Right lobe of liver (tissue), 6 donors: ENCODE results near the gene ZDHHC9. TPM values are rescaled to one million over a fixed set of nuclear protein-coding genes. Genes with fewer than 3 reads are reported as not detected.
A peak's percentile ranks its signal among the peaks of the same experiment; 100 is the strongest.

ENCODE experiments used
- ATAC-seq, 4 donors: fragments of 200-7000 bp; cut with Tn5 transposase; one replicate each; pipeline ENCODE4 v1.9.1; 2020; ENCODE audit warnings: mild to moderate bottlenecking in 4 of 4, moderate library complexity in 4 of 4
- DNase-seq, 3 donors: peaks; one replicate each; pipeline ENCODE4 v3.0.0-alpha.2; 2020
- H3K27ac ChIP-seq, 3 donors: fragments of 200-600 bp; one replicate each; pipeline ENCODE4 v1.8.0; 2022
- H3K27me3 ChIP-seq, 2 donors: fragments of 200-600 bp; one replicate each; pipeline ENCODE4 v1.8.0; 2022
- H3K36me3 ChIP-seq, 4 donors: fragments of 200-600 bp; sonication (generic) in 1 of 4; one replicate each; pipeline versions ENCODE4 v1.5.1 to v1.8.0; 2017 to 2022; ENCODE audit warnings: control low read depth in 1 of 4
- H3K4me1 ChIP-seq, 4 donors: fragments of 200-600 bp; sonication (generic) in 1 of 4; one replicate each; pipeline versions ENCODE4 v1.5.1 to v1.8.0; 2017 to 2022; ENCODE audit warnings: control low read depth in 1 of 4
- H3K4me3 ChIP-seq, 3 donors: fragments of 200-600 bp; one replicate each; pipeline ENCODE4 v1.8.0; 2022
- H3K9me3 ChIP-seq, 4 donors: fragments of 200-600 bp; sonication (generic) in 1 of 4; one replicate each; pipeline versions ENCODE4 v1.5.1 to v1.8.0; 2017 to 2022; ENCODE audit warnings: control low read depth in 1 of 4
- POLR2A ChIP-seq: fragments of 450-650 bp; IDR thresholded peaks from one replicate; pipeline ENCODE4 v1.6.1; 2017; ENCODE audit warnings: antibody characterized with exemption, mild to moderate bottlenecking
- WGBS: methylation state at CpG from one replicate; pipeline ENCODE4 v1.1.6; 2018; ENCODE audit warnings: low coverage, low lambda C conversion rate; ENCODE audit not compliant: insufficient coverage; ENCODE audit errors: missing lambda C conversion rate; 5-methylcytosine and 5-hydroxymethylcytosine counted together
- intact Hi-C, 2 donors: fragments of 100-400 bp; cut with DNase I; formaldehyde crosslinking; loops; one replicate each; pipeline versions ENCODE4 v1.11.2 to v1.14.1; 2022
- long read RNA-seq: library from polyadenylated mRNA; unstranded; transcript quantifications from one replicate; pipeline ENCODE4 v2.0.0, GENCODE V29; 2019
- total RNA-seq, 6 experiments: library from RNA; depleted of rRNA in 2 of 6; stranded (reverse); fragments of >200 nt in 2 of 6; fragmentation: NEBNext Ultra II Directional in 3 of 6; extraction: Animal tissue kit (Norgen Biotek cat#: 25700) in 3 of 6; gene quantifications; one replicate each; pipeline versions ENCODE4 v1.1.0 to v1.2.4, GENCODE V29; 2016 to 2023
- TF ChIP-seq, protein P1 (sequence below), 4 donors: fragments of 200-600 bp in 3 of 4; fragments of 450-650 bp in 1 of 4; IDR thresholded peaks; one replicate each; pipeline versions ENCODE4 v1.5.1 to v1.8.0; 2016 to 2022; ENCODE audit warnings: antibody characterized with exemption in 4 of 4, mild to moderate bottlenecking in 2 of 4
- donor health status: DM: no; HTN: yes; CAD: no.
- donor health status: DM: no; HTN: no; CAD: no.
- donor health status: DM: no; HTN: no; CAD: no.
- donor health status: DM: no; HTN: yes; CAD: no.
- donor health status: DM: no; HTN: yes; CAD: no.

Gene ZDHHC9
- total RNA-seq: 10 to 100 TPM; 30.8 to 41.8 (median 33.6) TPM
- long read RNA-seq, full-length matches to known transcripts: 1 of 3 reads
- long read RNA-seq, partial matches to known transcripts: 2 of 3 reads
- long read RNA-seq, other reads (novel, unspliced or antisense): 0 of 3 reads

DNA sequence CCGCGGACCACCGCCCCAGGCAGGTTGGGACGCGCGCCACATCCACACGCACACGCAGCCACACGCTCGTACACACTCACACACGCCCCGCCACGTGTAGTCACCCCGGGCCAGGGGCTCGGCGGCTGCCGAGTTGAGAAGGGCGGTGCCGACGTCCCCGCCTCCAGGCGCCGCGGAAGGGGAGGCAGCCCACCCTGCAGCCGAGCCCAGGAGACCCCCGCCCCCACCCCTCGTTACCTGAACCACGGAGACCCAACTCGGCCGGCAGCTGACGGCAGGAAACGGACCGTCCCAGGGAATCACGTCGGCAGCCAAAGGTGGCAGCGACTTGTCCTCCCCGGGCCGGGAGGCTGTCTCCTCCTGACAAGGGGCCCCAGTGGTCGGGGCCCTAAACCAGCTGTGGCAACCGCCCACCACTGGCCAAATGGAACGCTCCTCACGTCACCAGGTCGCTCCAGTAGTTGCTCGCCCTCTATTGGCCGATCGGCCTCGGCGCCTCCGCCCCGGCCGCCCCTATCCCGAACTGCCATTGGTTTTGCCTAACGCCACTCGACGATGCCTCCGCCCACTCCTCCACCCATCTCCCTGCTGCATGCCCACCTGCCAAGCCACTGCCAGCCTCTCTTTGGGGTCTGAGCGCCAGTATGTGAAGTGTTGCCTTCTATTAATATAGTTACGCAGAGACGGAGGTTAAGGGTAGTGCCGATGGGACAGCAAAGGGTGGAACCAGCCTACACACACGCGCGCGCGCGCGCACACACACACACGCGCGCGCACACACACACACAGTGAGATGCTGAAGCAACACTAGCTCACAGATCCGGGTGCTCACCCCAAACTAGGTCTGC, at the start of gene ZDHHC9:
Gene ZDHHC9 (minus strand): TSS at position 428 of the 848 bp plus-strand sequence. CDS start 1,941 bp downstream, outside the sequence.
- H3K9me3 ChIP-seq: no peaks in the 10 kb centered on the region
- DNase-seq: peak; percentile 88 to 91 (median 91)
- WGBS: 49% methylated on average over 8 of the region's 72 CpGs
- TF ChIP-seq, protein P1, sequence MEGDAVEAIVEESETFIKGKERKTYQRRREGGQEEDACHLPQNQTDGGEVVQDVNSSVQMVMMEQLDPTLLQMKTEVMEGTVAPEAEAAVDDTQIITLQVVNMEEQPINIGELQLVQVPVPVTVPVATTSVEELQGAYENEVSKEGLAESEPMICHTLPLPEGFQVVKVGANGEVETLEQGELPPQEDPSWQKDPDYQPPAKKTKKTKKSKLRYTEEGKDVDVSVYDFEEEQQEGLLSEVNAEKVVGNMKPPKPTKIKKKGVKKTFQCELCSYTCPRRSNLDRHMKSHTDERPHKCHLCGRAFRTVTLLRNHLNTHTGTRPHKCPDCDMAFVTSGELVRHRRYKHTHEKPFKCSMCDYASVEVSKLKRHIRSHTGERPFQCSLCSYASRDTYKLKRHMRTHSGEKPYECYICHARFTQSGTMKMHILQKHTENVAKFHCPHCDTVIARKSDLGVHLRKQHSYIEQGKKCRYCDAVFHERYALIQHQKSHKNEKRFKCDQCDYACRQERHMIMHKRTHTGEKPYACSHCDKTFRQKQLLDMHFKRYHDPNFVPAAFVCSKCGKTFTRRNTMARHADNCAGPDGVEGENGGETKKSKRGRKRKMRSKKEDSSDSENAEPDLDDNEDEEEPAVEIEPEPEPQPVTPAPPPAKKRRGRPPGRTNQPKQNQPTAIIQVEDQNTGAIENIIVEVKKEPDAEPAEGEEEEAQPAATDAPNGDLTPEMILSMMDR (IDR thresholded peaks at IDR 0.05): peak in 2 of 4 donors; percentile 18 to 29
- TF ChIP-seq POLR2A: peak; percentile 68
- peak; percentile 94 to 97 (median 96) for ATAC-seq
- peak within 1 kb of the TSS; percentile 60 to 65 (median 63) for H3K4me3 ChIP-seq
- H3K36me3 ChIP-seq: peaks cover 0 to 4% (median 0%) of the 10 kb centered on the region in 4 donors
- intact Hi-C loops: no loop called here
- peaks cover 0 to 3% (median 0%) of the 10 kb centered on the region in 4 donors for H3K4me1 ChIP-seq
- H3K27me3 ChIP-seq: no peaks in the 10 kb centered on the region
- peak within 1 kb of the TSS; percentile 43 to 66 (median 64) for H3K27ac ChIP-seq

DNA sequence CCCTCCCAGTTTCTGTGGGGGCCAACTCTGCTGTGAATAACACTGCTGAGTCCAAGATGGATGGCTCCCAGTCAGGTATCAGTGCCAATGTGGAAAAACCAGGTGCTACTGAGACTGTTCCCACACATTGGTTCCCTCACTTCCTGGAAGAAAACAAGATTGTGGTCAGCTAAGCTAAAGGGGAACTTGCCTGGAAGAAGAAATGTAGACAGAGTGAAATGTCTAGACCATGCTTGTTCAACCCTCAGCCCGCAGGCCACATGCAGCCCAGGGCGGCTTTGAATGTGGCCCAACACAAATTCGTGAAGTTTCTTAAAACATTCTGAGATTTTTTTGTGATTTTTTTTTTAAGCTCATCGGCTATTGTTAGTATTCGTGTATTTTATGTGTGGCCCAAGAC, 33.7 kb upstream of the ZDHHC9 start:
- H3K4me3 ChIP-seq: no peak overlapping the region
- H3K27me3 ChIP-seq: no peaks in the 10 kb centered on the region
- TF ChIP-seq POLR2A: no peak
- TF ChIP-seq, protein P1 (IDR thresholded peaks at IDR 0.05): no peak
- H3K36me3 ChIP-seq: no peaks in the 10 kb centered on the region
- intact Hi-C loops: no loop called here
- ATAC-seq (no peak), DNase-seq (no peak)
- H3K9me3 ChIP-seq: no peaks in the 10 kb centered on the region
- WGBS: 63% methylated on average over 5 of the region's 5 CpGs
- no peaks in the 10 kb centered on the region for H3K4me1 ChIP-seq
- H3K27ac ChIP-seq: no peak overlapping the region

DNA sequence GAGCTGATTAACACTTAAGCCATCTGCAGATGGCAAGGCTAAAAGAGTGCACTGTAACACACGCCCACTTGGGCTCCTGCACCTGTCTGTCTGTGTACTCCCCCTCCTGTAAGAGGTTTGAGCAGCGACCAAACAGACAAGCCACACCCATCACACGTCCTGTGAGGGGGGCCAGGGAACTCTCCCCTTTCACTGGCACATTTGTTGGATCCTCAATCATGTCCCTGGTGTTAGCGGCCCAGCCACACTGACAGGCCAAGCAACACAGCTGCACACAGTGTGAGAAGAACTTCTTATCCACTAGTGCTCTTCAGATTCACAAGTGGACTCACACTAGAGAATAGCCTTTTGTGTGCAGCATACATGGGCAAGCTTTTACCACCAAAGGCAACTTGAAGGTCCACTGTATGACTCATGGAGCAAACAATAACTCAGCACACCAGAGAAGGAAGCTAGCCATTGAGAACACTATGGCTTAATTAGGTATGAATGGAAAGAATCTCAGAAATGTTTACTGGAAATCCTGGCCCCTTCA, 33.2 kb upstream of the ZDHHC9 start:
- H3K27ac ChIP-seq: no peak overlapping the region
- H3K4me3 ChIP-seq: no peak overlapping the region
- TF ChIP-seq POLR2A: no peak
- TF ChIP-seq, protein P1 (IDR thresholded peaks at IDR 0.05): no peak
- no peaks in the 10 kb centered on the region for H3K9me3 ChIP-seq
- WGBS: no CpG with 5 or more reads among the region's 4 CpGs
- DNase-seq (no peak), ATAC-seq (no peak)
- H3K27me3 ChIP-seq: no peaks in the 10 kb centered on the region
- intact Hi-C loops: no loop called here
- H3K4me1 ChIP-seq: no peaks in the 10 kb centered on the region
- no peaks in the 10 kb centered on the region for H3K36me3 ChIP-seq

DNA sequence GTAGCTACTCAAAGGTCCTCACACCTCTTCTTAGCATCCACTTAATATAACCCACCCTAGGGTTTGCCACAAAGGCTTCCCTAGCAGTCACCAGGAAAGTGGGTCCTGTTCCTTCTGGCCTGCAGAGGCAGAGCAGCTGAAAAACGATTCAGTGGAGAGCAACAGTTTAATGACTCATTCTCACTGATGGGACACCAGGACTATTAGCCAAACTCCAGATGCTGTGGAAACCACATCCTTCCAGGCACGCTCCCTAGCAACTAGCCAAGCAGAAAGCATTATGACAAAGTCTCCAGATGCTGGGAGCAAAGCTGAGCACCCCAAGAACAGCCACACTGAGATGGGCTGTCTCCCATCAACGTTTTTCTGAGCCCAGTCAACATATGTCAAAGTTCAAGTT, 32.0 kb upstream of the ZDHHC9 start:
- H3K4me3 ChIP-seq: no peak overlapping the region

More for the DNA sequence above, 32.0 kb upstream of the ZDHHC9 start:
- no peaks in the 10 kb centered on the region for H3K9me3 ChIP-seq
- no peaks in the 10 kb centered on the region for H3K27me3 ChIP-seq
- TF ChIP-seq, protein P1 (IDR thresholded peaks at IDR 0.05): no peak
- no peak for ATAC-seq
- H3K36me3 ChIP-seq: no peaks in the 10 kb centered on the region
- H3K27ac ChIP-seq: no peak overlapping the region
- no peak for DNase-seq
- no peaks in the 10 kb centered on the region for H3K4me1 ChIP-seq
- intact Hi-C loops: no loop called here
- WGBS: 31% methylated on average over 3 of the region's 3 CpGs
